ENCODE results near the gene ADH4.

ADH4 gene

DNA sequence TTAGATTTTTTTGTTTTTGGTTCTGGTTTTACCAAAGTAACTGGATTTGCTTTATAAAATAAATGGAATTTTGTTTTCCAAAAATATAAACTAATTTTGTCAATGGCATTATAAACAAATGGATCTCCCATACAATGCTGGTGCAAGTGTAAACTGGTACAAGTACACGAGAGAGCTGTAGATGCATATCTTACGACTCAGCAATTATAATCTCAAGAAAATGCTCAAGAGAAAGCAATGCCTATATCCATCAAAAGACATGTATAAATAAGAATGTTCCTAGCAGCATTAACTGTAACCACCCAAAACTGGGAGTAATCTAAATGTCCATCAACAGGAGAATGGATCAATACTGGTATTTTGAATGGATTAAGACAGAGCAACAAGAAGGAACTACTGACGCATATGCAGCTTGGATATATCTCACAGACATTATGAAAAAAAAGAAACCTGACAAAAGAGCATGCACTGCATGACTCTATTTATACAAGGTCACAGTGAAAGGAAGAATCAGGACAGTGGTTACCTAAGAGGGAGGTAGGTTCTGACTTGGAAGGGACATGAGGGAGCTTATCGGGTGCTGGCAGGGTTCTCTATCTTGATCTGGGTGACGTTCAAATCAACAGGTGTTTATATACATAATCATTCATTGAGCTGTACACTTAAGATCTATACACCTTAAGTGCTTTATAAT is 65.0 kb downstream of the ADH4 start:
- DNase-seq: no peak

DNA sequence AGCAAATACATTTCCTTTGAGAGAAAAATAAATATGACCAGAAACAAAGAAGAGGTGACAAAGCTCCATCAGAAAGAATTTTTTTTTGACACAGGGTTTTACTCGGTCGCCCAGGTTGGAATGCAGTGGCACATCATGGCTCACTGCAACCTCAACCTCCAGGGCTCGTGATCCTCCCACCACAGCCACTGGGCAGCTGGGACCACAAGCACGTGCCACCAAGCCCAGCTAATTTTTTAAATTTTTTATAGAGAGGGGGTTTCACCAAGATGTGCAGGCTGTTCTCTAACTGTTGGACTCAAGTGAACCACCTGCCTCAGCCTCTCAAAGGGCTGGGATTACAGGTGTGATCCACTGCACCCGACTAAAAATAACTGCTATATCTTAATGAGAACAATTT is 65.8 kb downstream of the ADH4 start:
- DNase-seq: no peak

DNA sequence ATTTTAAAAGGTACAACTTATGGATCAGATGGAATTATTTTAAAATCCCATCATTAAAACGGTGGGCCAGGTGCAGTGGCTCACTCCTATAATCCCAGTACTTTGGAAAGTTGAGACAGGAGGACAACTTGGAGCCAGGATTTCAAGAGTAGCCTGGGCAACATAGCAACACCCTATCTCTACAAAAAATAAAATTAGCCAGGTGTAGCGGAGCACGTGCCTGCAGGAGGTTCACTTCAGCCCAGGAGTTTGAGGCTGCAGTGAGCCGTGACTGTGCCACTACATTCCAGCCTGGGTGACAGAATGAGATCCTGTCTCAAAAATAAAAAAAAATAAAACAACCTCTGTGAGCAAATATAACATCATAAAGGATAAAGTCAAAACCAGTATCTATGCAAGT is 66.9 kb downstream of the ADH4 start:
- DNase-seq: no peak

DNA sequence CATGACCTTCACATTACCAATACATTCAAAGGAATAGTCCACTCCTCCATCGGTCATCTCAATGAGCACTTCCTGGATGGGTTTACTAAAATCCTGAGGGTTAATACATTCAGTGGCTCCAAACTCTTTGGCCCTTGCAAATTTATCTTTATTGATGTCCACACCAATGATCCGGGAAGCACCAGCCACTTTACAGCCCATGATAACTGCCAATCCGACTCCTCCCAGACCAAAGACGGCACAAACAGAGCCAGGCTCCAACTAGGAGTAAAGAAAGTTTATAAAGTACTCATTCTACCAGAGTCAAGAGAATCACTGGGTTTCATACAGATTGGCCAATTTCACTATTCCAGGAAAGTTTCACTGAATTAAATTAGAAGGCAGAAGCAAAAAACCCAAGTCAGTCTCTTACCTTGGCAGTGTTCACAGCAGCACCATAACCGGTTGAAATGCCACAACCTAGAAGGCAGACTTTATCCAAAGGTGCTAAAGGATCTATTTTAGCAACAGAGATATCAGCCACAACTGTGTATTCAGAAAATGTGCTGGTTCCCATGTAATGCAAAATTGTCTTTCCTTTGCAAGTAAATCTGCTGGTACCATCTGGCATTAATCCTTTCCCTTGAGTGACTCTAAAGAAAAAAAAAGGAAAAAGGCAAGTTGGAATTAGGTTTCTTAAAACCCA is 67.7 kb downstream of the ADH4 start:
- no peak for DNase-seq

DNA sequence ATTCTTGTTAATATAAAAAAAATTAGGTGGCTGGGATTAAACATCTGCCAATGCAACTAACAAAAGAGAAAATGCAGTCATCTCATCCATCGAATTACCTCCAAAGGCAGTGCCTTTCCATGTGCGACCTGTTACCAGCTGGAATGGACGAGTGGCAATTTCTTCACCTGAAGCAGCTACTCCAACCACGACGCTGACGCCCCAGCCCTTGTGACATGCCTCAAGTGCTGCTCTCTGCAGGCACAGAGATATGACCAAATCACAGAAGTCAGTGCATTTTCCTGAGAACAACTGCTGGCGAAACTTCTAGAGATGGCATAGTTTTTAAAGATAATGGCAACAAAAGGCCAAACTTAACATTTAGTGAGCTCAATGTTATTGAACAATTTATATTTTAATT is 69.3 kb downstream of the ADH4 start:
- no peak for DNase-seq
